GM19468 (cell line): Measurements from ENCODE around the gene PIK3IP1.
"Not testable (repeated sequence)": the region's sequence is repeated elsewhere in the genome, so short reads cannot be mapped to it uniquely, and the experiment has no call there.

ENCODE experiments used
- ATAC-seq: cut with Tn5 transposase; IDR thresholded peaks from one replicate; pipeline ENCODE4 v1.9.1; 2021; ENCODE audit warnings: mild to moderate bottlenecking, moderate library complexity, moderate number of reproducible peaks; ENCODE audit not compliant: unreplicated experiment; ENCODE audit errors: extremely low read depth

The PIK3IP1 gene

GRCh38 chr22:31259798-31260473, 32.4 kb downstream of the PIK3IP1 start:
- no peak for ATAC-seq

DNA sequence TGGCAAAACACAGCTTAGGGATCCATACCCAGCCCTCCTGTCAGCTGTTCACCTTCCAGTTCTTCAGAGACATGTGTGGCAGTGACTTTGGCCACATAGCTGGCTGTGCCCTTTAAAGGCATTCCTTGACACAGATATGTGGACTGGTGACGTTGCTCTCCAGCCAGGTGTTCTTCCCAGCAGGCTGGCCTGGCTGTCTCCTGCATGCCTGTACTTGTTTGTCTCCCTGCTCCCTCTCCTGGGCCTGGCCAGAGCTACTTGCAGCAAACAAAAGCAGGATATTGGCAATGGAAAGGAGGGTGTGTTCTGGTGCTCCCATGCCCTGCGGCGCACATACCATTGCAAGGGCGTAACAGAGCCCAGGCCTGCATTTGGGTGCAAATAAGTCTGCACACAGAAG, 38.3 kb downstream of the PIK3IP1 start:
- ATAC-seq, result no peak

GRCh38 chr22:31250740-31251600, 41.3 kb downstream of the PIK3IP1 start:
- no peak for ATAC-seq

DNA sequence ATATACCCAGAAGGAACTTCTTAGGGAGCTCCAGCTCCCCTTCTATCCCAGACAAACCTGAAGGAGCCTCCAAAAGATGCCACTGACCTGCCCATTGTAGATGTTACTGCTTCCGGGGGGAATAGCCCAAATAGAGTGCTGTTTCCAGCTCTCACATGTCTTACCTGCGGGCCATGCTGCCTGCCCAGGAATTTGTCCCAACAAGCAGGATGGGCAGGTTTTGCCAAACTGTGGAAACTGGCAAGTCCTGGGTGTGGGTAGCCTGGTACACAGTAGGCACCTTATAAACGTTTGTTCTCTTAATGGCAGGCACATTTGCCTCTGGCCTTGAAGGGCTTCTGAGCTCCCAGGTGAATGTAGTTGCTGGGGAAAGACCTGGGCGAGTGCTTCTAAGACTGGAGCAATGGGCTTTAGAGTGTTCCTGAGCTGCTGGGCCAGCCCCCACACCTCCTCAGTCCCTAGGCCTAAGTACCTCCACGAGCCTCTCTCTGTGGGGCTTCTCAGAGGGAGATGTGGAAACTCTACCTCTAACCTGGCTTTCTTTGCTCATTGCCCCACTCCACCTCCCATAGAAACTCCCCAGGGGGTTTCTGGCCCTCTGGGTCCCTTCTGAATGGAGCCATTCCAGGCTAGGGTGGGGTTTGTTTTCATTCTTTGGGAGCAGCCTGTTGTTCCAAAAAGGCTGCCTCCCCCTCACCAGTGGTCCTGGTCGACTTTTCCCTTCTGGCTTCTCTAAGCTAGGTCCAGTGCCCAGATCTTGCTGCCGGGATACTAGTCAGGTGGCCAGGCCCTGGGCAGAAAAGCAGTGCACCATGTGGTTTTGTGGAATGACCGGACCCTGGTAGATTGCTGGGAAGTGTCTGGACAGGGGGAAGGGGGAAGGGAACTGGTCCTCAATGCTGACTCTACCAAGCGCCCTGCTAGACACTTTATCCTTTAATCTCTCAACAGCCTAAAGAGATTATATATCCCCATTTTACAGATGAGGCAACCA, 43.0 kb downstream of the PIK3IP1 start:
- no peak for ATAC-seq

DNA sequence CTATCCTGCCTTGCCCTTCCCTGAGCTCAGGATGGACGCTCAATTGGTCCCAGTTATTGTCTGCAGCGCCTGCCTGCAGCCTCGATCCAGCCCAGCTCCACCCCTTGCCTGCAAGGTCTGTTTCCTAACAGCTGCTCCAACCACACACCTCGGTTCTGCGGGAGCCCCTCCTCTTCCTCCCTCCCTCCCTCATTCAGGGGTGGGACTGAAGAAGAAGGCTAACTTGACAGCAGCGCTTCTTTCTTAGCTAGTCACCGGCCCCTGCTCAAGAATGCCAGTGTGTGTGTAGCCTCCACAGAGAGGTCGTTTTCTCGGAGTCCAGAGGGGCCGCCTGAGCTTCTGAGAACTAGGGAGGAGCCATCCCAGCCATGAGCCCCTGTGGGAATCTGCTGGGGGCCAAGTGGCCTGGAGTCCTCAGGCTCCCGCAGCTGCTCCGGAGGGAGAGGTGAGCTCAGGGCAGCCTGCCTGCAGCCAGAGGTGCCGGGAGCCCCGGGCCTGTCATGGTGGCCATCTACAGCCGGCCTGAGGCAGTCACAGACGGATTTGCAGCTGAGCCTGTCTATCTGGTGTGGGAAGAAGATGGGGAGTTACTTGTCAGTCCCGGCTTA, 44.0 kb downstream of the PIK3IP1 start:
- ATAC-seq, result no peak

GRCh38 chr22:31247726-31248125, 44.6 kb downstream of the PIK3IP1 start:
- ATAC-seq, result no peak

DNA sequence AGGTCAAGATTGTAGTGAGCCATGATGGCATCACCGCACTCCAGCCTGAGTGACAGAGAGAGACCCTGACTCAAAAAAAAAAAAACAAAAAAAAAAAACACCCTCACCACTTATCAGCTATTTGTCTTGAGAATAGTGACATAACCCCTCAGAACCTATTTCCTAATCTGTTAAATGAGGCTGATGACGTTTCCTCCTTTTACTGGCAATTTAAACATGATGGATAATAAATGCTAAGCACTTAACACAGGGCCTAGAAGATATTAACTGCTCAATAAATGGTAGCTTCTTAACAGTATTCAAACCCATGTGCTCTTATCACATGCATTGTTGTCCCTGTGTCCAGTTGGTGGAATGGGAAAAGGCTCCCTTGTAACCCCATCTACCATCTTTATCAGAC, 45.6 kb downstream of the PIK3IP1 start:
- no peak for ATAC-seq

GRCh38 chr22:31245998-31246397, 46.3 kb downstream of the PIK3IP1 start:
- not testable (repeated sequence) for ATAC-seq

- ATAC-seq, result no peak
These were observed 47.3 kb downstream of the PIK3IP1 start for GRCh38 chr22:31244943-31245451.

GRCh38 chr22:31244046-31244942, 48.0 kb downstream of the PIK3IP1 start:
- no peak for ATAC-seq

GRCh38 chr22:31243339-31244045, 48.8 kb downstream of the PIK3IP1 start:
- no peak for ATAC-seq

DNA sequence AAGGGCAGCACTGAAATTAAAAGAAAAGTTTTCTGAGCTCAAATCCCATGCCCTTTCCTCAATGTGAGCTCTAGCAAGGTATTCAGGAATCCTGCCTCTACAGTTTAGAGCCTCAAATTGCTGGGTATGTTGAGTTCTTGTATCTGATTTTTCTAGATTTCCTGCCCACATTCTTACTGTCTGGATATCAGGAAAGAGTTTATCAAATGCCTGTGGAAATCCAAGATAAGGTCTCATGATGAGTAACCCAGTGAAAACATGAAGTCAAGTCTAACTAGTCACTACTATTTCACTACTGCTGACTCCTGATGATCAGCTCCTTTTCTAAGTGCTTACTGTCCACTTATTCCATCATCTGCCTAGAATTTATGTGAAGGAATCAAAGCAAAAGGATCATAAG, 50.4 kb downstream of the PIK3IP1 start:
- no peak for ATAC-seq

GRCh38 chr22:31241200-31241599, 51.1 kb downstream of the PIK3IP1 start:
- ATAC-seq, result no peak

- ATAC-seq, result no peak
These were observed 52.4 kb downstream of the PIK3IP1 start for GRCh38 chr22:31239771-31240370.

- ATAC-seq, result no peak
These were observed 54.2 kb downstream of the PIK3IP1 start for GRCh38 chr22:31238057-31238456.

GRCh38 chr22:31236044-31236443, 56.2 kb downstream of the PIK3IP1 start:
- not testable (repeated sequence) for ATAC-seq

DNA sequence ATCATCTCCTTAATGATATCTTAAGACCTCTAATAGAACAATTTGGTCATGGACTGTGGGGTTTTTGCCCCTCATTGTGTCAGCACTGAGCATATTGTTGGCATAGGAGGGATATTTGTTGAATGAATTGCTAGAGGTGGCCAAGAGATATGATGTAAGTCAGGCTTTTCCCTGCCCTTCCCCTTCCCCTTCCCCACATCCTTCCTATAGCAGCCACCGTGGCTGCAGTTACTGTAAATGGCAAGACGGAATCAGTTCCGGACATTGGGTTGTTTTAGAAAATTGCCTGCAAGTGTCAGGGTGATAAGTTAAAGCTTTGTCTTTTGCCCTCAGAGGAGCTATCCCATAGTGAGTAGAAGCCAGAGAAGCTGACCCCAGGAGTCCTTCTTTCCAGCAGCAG, 57.2 kb downstream of the PIK3IP1 start:
- ATAC-seq, result no peak

- no peak for ATAC-seq
These were observed 59.3 kb downstream of the PIK3IP1 start for GRCh38 chr22:31233001-31233400.
